Hepatocyte (in vitro differentiated cells): Measurements from ENCODE around the gene CRLF2. TPM values are rescaled to one million over a fixed set of nuclear protein-coding genes. Genes with fewer than 3 reads are reported as not detected.
"Not testable (repeated sequence)": the region's sequence is repeated elsewhere in the genome, so short reads cannot be mapped to it uniquely, and the experiment has no call there.

Experiments
- DNase-seq: peaks from one replicate; pipeline ENCODE4 v3.0.0-alpha.2; 2016; ENCODE audit warnings: low spot score
- H2AFZ ChIP-seq: fragments of 200-600 bp; sonication (generic); 2 replicates; pipeline ENCODE4 v1.6.0; 2016; ENCODE audit warnings: antibody characterized with exemption, mild to moderate bottlenecking
- H3K27ac ChIP-seq: fragments of 200-600 bp; sonication (generic); 2 replicates; pipeline ENCODE4 v1.5.1; 2016; ENCODE audit warnings: mild to moderate bottlenecking
- H3K27me3 ChIP-seq: fragments of 200-600 bp; sonication (generic); 2 replicates; pipeline ENCODE4 v1.6.1; 2016
- H3K36me3 ChIP-seq: fragments of 200-600 bp; sonication (generic); replicated peaks from 2 replicates; pipeline ENCODE4 v1.5.1; 2016; ENCODE audit warnings: low read depth; ENCODE audit not compliant: insufficient read depth
- H3K4me1 ChIP-seq: fragments of 200-600 bp; sonication (generic); 2 replicates; pipeline ENCODE4 v1.5.1; 2016; ENCODE audit warnings: mild to moderate bottlenecking, moderate library complexity; ENCODE audit not compliant: insufficient read depth
- H3K4me2 ChIP-seq: fragments of 200-600 bp; sonication (generic); 2 replicates; pipeline ENCODE4 v1.6.0; 2016
- H3K4me3 ChIP-seq: fragments of 200-600 bp; sonication (generic); 2 replicates; pipeline ENCODE4 v1.5.1; 2016; ENCODE audit warnings: mild to moderate bottlenecking
- H3K79me2 ChIP-seq: fragments of 200-600 bp; sonication (generic); 2 replicates; pipeline ENCODE4 v1.6.0; 2017; ENCODE audit warnings: mild to moderate bottlenecking
- H3K9me2 ChIP-seq: fragments of 200-600 bp; sonication (generic); replicated peaks from 2 replicates; pipeline ENCODE4 v1.6.0; 2017; ENCODE audit warnings: mild to moderate bottlenecking; ENCODE audit not compliant: insufficient read depth
- H3K9me3 ChIP-seq: fragments of 200-600 bp; sonication (generic); 2 replicates; pipeline ENCODE4 v1.5.1; 2016; ENCODE audit warnings: low read depth, mild to moderate bottlenecking
- H4K20me1 ChIP-seq: fragments of 200-600 bp; sonication (generic); 2 replicates; pipeline ENCODE4 v1.6.0; 2016; ENCODE audit warnings: mild to moderate bottlenecking; ENCODE audit not compliant: insufficient read depth, poor library complexity, severe bottlenecking
- CTCF ChIP-seq: fragments of 200-600 bp; sonication (generic); IDR thresholded peaks from 2 replicates; pipeline ENCODE4 v1.5.1; 2016; ENCODE audit warnings: antibody characterized with exemption, mild to moderate bottlenecking; ENCODE audit not compliant: poor library complexity
- EZH2 ChIP-seq: fragments of 200-600 bp; sonication (generic); IDR thresholded peaks from 2 replicates; pipeline ENCODE4 v1.6.1; 2016; ENCODE audit warnings: antibody characterized with exemption, mild to moderate bottlenecking, borderline replicate concordance
- EZH2phosphoT487 ChIP-seq: fragments of 200-600 bp; sonication (generic); IDR thresholded peaks from one replicate; pipeline ENCODE4 v1.6.1; 2018; ENCODE audit warnings: antibody characterized with exemption, mild to moderate bottlenecking, low read depth, moderate library complexity; ENCODE audit not compliant: unreplicated experiment, severe bottlenecking
- WGBS: methylation state at CpG from one replicate; pipeline ENCODE4 v1.1.6; 2016; ENCODE audit warnings: low lambda C conversion rate; ENCODE audit errors: missing lambda C conversion rate; 5-methylcytosine and 5-hydroxymethylcytosine counted together
- polyA plus RNA-seq: library from polyadenylated mRNA; unstranded; fragments of >200 nt; fragmentation: Nextera tagmentation; extraction: Ambion mirVana; gene quantifications from 2 replicates; pipeline ENCODE4 v1.2.1, GENCODE V29; 2016
- total RNA-seq: library from RNA; depleted of rRNA; stranded (reverse); fragments of >200 nt; gene quantifications from 2 replicates; pipeline ENCODE4 v1.2.3, GENCODE V29; 2014

Gene CRLF2
- total and polyA plus RNA-seq, 2 experiments from 2014 or later: not detected

- Histone ChIP-seq H3K9me3 (no peaks in the 10 kb centered on the region), H3K4me1 (no peaks in the 10 kb centered on the region), H3K79me2 (no peaks in the 10 kb centered on the region), H3K27me3 (no peaks in the 10 kb centered on the region), H3K4me3 (no peak overlapping the region), H2AFZ (no peak overlapping the region), H3K4me2 (no peak overlapping the region), H3K36me3 (no peaks in the 10 kb centered on the region), H4K20me1 (no peaks in the 10 kb centered on the region), H3K9me2 (no peaks in the 10 kb centered on the region), H3K27ac (no peak overlapping the region)
- TF ChIP-seq EZH2phosphoT487 (no peak), EZH2 (no peak), CTCF (no peak)
- no peak for DNase-seq
- 75% methylated on average over 15 of the region's 15 CpGs for WGBS
These were observed 19.5 kb upstream of the CRLF2 start for GRCh38 chrX:1231850-1232465.

- not testable (repeated sequence) for H3K36me3 ChIP-seq, H3K4me2 ChIP-seq, H3K9me3 ChIP-seq, H3K79me2 ChIP-seq, H2AFZ ChIP-seq, H3K9me2 ChIP-seq, H4K20me1 ChIP-seq, H3K4me1 ChIP-seq, DNase-seq, H3K27ac ChIP-seq, H3K27me3 ChIP-seq, H3K4me3 ChIP-seq
- 87% methylated on average over 8 of the region's 8 CpGs for WGBS
These were observed 15.7 kb upstream of the CRLF2 start for GRCh38 chrX:1228101-1228500.

- no peak for DNase-seq
- TF ChIP-seq CTCF: no peak
- no peak for TF ChIP-seq EZH2
- TF ChIP-seq EZH2phosphoT487: no peak
- H3K9me2 ChIP-seq: no peaks in the 10 kb centered on the region
- H3K9me3 ChIP-seq: no peaks in the 10 kb centered on the region
- H3K4me2 ChIP-seq: no peak overlapping the region
- no peaks in the 10 kb centered on the region for H3K4me1 ChIP-seq
- H3K4me3 ChIP-seq: no peak overlapping the region
- no peaks in the 10 kb centered on the region for H3K79me2 ChIP-seq
- no peak overlapping the region for H3K27ac ChIP-seq
- no peaks in the 10 kb centered on the region for H4K20me1 ChIP-seq
- no peaks in the 10 kb centered on the region for H3K27me3 ChIP-seq
- H2AFZ ChIP-seq: no peak overlapping the region
- H3K36me3 ChIP-seq: no peaks in the 10 kb centered on the region
These were observed 13.8 kb upstream of the CRLF2 start for GRCh38 chrX:1226249-1226648.

GRCh38 chrX:1224954-1225353 lies 12.5 kb upstream of the CRLF2 start:
- Histone ChIP-seq H3K4me2 (no peak overlapping the region), H3K4me3 (no peak overlapping the region), H3K4me1 (no peaks in the 10 kb centered on the region), H2AFZ (no peak overlapping the region), H3K27me3 (no peaks in the 10 kb centered on the region), H4K20me1 (no peaks in the 10 kb centered on the region), H3K79me2 (no peaks in the 10 kb centered on the region), H3K27ac (no peak overlapping the region), H3K9me3 (no peaks in the 10 kb centered on the region), H3K36me3 (no peaks in the 10 kb centered on the region), H3K9me2 (no peaks in the 10 kb centered on the region)
- WGBS: 20% methylated on average over 8 of the region's 8 CpGs
- TF ChIP-seq CTCF: no peak
- no peak for TF ChIP-seq EZH2
- TF ChIP-seq EZH2phosphoT487: no peak
- DNase-seq: no peak
